Activated T-helper 1 cell treated with Interleukin-2 at 50 U/mL for 16 hours (primary cell): ENCODE results near the gene FGFR2.

Experiments
- DNase-seq: peaks from one replicate; pipeline ENCODE4 v3.0.0-alpha.2; 2020; ENCODE audit warnings: low read depth

Gene FGFR2

GRCh38 chr10:121452581-121452980, 145.7 kb downstream of the FGFR2 start:
- DNase-seq = no peak

GRCh38 chr10:121450247-121450646, 148.0 kb downstream of the FGFR2 start:
- DNase-seq = no peak

GRCh38 chr10:121449482-121449924, 148.7 kb downstream of the FGFR2 start:
- no peak for DNase-seq

GRCh38 chr10:121448766-121449421, 149.3 kb downstream of the FGFR2 start:
- DNase-seq = no peak

GRCh38 chr10:121444520-121445165, 153.6 kb downstream of the FGFR2 start:
- DNase-seq = no peak

- DNase-seq = no peak
Observed at GRCh38 chr10:121442086-121442935, 155.9 kb downstream of the FGFR2 start.

- no peak for DNase-seq
Observed at GRCh38 chr10:121440461-121440860, 157.8 kb downstream of the FGFR2 start.

GRCh38 chr10:121438333-121438732, 159.9 kb downstream of the FGFR2 start:
- DNase-seq = no peak

- no peak for DNase-seq
Observed at GRCh38 chr10:121437596-121437995, 160.6 kb downstream of the FGFR2 start.

GRCh38 chr10:121436630-121437341, 161.5 kb downstream of the FGFR2 start:
- DNase-seq = no peak

- no peak for DNase-seq
Observed at GRCh38 chr10:121436281-121436629, 162.0 kb downstream of the FGFR2 start.

- DNase-seq = no peak
Observed at GRCh38 chr10:121435099-121435875, 163.0 kb downstream of the FGFR2 start.

GRCh38 chr10:121433965-121434364, 164.3 kb downstream of the FGFR2 start:
- DNase-seq = no peak

- no peak for DNase-seq
Observed at GRCh38 chr10:121428867-121429266, 169.4 kb downstream of the FGFR2 start.
